ENCODE data around the gene ATF7IP2.

GRCh38 chr16:10509534-10510025, 123.7 kb downstream of the ATF7IP2 start:
- TF ChIP-seq POLR2AphosphoS5 (IDR thresholded peaks at IDR 0.05; ENCODE audit: low read depth, low read length) (no peak), POLR2A (IDR thresholded peaks at IDR 0.05; ENCODE audit: borderline replicate concordance, extremely low read depth, insufficient read depth, insufficient read length) (no peak), SIN3A (IDR thresholded peaks at IDR 0.05; ENCODE audit: low read depth) (no peak), CEBPB (IDR thresholded peaks at IDR 0.05; ENCODE audit: low read depth) (no peak), EZH2 (IDR thresholded peaks at IDR 0.05) (no peak), EGR1 (IDR thresholded peaks at IDR 0.05; ENCODE audit: low read depth) (no peak), CBX3 (IDR thresholded peaks at IDR 0.05; ENCODE audit: low read depth) (no peak), JUND (IDR thresholded peaks at IDR 0.05) (no peak), YY1 (IDR thresholded peaks at IDR 0.05; ENCODE audit: extremely low read depth, insufficient replicate concordance, low read depth, low read length) (no peak), EZH2phosphoT487 (IDR thresholded peaks at IDR 0.05; ENCODE audit: borderline replicate concordance) (no peak)
- TF ChIP-seq, protein P1, sequence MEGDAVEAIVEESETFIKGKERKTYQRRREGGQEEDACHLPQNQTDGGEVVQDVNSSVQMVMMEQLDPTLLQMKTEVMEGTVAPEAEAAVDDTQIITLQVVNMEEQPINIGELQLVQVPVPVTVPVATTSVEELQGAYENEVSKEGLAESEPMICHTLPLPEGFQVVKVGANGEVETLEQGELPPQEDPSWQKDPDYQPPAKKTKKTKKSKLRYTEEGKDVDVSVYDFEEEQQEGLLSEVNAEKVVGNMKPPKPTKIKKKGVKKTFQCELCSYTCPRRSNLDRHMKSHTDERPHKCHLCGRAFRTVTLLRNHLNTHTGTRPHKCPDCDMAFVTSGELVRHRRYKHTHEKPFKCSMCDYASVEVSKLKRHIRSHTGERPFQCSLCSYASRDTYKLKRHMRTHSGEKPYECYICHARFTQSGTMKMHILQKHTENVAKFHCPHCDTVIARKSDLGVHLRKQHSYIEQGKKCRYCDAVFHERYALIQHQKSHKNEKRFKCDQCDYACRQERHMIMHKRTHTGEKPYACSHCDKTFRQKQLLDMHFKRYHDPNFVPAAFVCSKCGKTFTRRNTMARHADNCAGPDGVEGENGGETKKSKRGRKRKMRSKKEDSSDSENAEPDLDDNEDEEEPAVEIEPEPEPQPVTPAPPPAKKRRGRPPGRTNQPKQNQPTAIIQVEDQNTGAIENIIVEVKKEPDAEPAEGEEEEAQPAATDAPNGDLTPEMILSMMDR (IDR thresholded peaks at IDR 0.05 in 2 of 3, conservative IDR thresholded peaks at IDR 0.05 in 1 of 3; ENCODE audit: borderline replicate concordance in 1 of 3, insufficient read depth in 1 of 3, low read depth in 2 of 3, low read length in 2 of 3): peak; percentile 75 to 88 (median 78)
- TF ChIP-seq, protein P2, sequence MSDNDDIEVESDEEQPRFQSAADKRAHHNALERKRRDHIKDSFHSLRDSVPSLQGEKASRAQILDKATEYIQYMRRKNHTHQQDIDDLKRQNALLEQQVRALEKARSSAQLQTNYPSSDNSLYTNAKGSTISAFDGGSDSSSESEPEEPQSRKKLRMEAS (IDR thresholded peaks at IDR 0.05): no peak
- TF ChIP-seq, protein P3, sequence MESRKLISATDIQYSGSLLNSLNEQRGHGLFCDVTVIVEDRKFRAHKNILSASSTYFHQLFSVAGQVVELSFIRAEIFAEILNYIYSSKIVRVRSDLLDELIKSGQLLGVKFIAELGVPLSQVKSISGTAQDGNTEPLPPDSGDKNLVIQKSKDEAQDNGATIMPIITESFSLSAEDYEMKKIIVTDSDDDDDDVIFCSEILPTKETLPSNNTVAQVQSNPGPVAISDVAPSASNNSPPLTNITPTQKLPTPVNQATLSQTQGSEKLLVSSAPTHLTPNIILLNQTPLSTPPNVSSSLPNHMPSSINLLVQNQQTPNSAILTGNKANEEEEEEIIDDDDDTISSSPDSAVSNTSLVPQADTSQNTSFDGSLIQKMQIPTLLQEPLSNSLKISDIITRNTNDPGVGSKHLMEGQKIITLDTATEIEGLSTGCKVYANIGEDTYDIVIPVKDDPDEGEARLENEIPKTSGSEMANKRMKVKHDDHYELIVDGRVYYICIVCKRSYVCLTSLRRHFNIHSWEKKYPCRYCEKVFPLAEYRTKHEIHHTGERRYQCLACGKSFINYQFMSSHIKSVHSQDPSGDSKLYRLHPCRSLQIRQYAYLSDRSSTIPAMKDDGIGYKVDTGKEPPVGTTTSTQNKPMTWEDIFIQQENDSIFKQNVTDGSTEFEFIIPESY (IDR thresholded peaks at IDR 0.05; ENCODE audit: extremely low read depth, insufficient replicate concordance, low read length): peak; percentile 7
